Common myeloid progenitor, CD34-positive (primary cell): ENCODE results near the gene PAX5.

Source experiments
- CTCF ChIA-PET: fragments of 350-600 bp; sonication (Branson Sonifier 250); formaldehyde crosslinking; loops from one replicate; lab custom pipeline; 2021; ENCODE audit warnings: antibody characterized with exemption; lab: Charles Lee
- POLR2A ChIA-PET: fragments of 350-600 bp; sonication (Branson Sonifier 250); formaldehyde crosslinking; loops from one replicate; lab custom pipeline; 2021; ENCODE audit warnings: antibody characterized with exemption; lab: Charles Lee
- DNase-seq, 3 donors: peaks; one replicate each; pipeline versions ENCODE4 v3.0.0 to v3.0.0-alpha.2; 2013
- H3K27ac ChIP-seq, 2 experiments: 1 replicate in 1 of 2; 2 replicates in 1 of 2; pipeline ENCODE4 v1.7.0; 2013; ENCODE audit warnings: inconsistent platforms in 2 of 2, low read length in 2 of 2, mild to moderate bottlenecking in 2 of 2, low read depth in 1 of 2, moderate library complexity in 1 of 2; ENCODE audit not compliant: severe bottlenecking in 2 of 2, insufficient read depth in 1 of 2, poor library complexity in 1 of 2
- H3K27me3 ChIP-seq, 5 experiments: replicated peaks in 2 of 5; 1 replicate in 3 of 5; 2 replicates in 2 of 5; pipeline versions ENCODE4 v1.6.1 to v1.7.0; 2013; ENCODE audit warnings: low read length in 4 of 5, mild to moderate bottlenecking in 2 of 5, moderate library complexity in 2 of 5, inconsistent platforms in 1 of 5; ENCODE audit not compliant: insufficient read depth in 5 of 5, control insufficient read depth in 4 of 5
- H3K36me3 ChIP-seq, 4 experiments: 1 replicate in 2 of 4; 2 replicates in 2 of 4; pipeline versions ENCODE4 v1.6.1 to v1.7.0; 2013; ENCODE audit warnings: low read length in 3 of 4, control low read depth in 1 of 4, mild to moderate bottlenecking in 1 of 4; ENCODE audit not compliant: control insufficient read depth in 4 of 4, insufficient read depth in 4 of 4
- H3K4me1 ChIP-seq, 4 experiments: 1 replicate in 3 of 4; 2 replicates in 1 of 4; pipeline versions ENCODE4 v1.6.1 to v1.7.1; 2013; ENCODE audit warnings: low read length in 3 of 4, mild to moderate bottlenecking in 3 of 4, control low read depth in 1 of 4, inconsistent platforms in 1 of 4, moderate library complexity in 1 of 4; ENCODE audit not compliant: control insufficient read depth in 4 of 4, insufficient read depth in 4 of 4; ENCODE audit errors: control extremely low read depth in 1 of 4
- H3K4me3 ChIP-seq, 7 experiments: 1 replicate in 4 of 7; 2 replicates in 3 of 7; pipeline versions ENCODE4 v1.5.1 to v1.7.0; 2013; ENCODE audit warnings: mild to moderate bottlenecking in 7 of 7, low read length in 6 of 7, moderate library complexity in 6 of 7, inconsistent platforms in 2 of 7, low read depth in 2 of 7, control low read depth in 1 of 7; ENCODE audit not compliant: insufficient read depth in 4 of 7, control insufficient read depth in 1 of 7; ENCODE audit errors: extremely low read depth in 1 of 7
- H3K9me3 ChIP-seq, 5 experiments: 1 replicate in 4 of 5; 2 replicates in 1 of 5; pipeline versions ENCODE4 v1.6.1 to v1.7.1; 2013; ENCODE audit warnings: low read length in 4 of 5, mild to moderate bottlenecking in 2 of 5, inconsistent platforms in 1 of 5, low read depth in 1 of 5, moderate library complexity in 1 of 5; ENCODE audit not compliant: control insufficient read depth in 4 of 5, insufficient read depth in 2 of 5; ENCODE audit errors: control extremely low read depth in 1 of 5
- WGBS: methylation state at CpG from one replicate; pipeline ENCODE4 v1.1.5; 2013; ENCODE audit not compliant: insufficient coverage; 5-methylcytosine and 5-hydroxymethylcytosine counted together

The PAX5 gene

DNA sequence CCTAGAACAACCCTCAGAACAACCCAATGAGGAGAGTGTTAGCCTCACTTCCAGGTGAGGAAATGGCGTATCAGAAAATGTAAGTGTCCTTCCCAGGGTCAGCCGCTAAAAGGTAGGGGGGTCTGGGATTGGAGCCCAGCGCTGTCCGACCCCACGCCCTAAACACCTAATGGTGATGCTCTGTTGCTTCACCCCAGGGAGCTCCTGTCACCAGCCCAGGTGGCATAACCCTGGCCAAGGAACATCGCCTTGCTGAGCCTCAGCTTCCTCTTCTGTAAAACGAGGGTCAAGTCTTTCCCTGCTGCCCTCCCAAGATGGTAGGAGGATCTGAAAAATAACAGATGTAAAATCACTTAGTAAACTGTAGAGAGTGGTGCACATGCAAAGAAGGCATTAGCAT, 132.5 kb downstream of the PAX5 start:
- Histone ChIP-seq H3K36me3 (no peaks in the 10 kb centered on the region), H3K4me3 (no peak overlapping the region), H3K9me3 (no peaks in the 10 kb centered on the region), H3K27ac (no peak overlapping the region), H3K27me3 (peaks cover 0 to 34% (median 2%) of the 10 kb centered on the region in 5 experiments), H3K4me1 (peaks cover 0 to 5% (median 4%) of the 10 kb centered on the region in 4 experiments)
- ChIA-PET POLR2A (no interaction called here), CTCF (no interaction called here)
- WGBS: 93% methylated on average over 6 of the region's 7 CpGs
- no peak for DNase-seq

DNA sequence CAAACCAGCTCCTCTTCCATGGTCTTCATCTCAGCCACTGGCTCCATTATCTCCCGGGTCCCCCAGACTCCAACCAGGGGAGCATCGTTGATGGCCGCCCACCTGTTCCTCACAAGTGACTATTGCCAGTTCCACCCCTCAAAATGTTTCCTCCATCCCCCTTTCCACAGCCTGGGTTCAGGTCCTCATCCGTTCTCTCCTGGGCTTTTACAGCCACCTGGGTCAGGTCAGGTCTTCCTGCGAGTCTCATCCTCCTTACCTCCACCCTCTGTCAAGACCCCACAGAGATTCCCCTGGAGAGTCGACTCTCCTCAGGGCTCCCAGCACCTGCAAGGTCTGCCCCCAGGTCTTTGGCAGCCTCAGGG, 133.2 kb downstream of the PAX5 start:
- Histone ChIP-seq H3K27ac (no peak overlapping the region), H3K9me3 (no peaks in the 10 kb centered on the region), H3K4me1 (peaks cover 0 to 5% (median 4%) of the 10 kb centered on the region in 4 experiments), H3K4me3 (no peak overlapping the region), H3K36me3 (no peaks in the 10 kb centered on the region), H3K27me3 (peaks cover 0 to 27% (median 2%) of the 10 kb centered on the region in 5 experiments)
- WGBS: 98% methylated on average over 6 of the region's 6 CpGs
- POLR2A ChIA-PET: no interaction called here
- CTCF ChIA-PET: no interaction called here
- no peak for DNase-seq

DNA sequence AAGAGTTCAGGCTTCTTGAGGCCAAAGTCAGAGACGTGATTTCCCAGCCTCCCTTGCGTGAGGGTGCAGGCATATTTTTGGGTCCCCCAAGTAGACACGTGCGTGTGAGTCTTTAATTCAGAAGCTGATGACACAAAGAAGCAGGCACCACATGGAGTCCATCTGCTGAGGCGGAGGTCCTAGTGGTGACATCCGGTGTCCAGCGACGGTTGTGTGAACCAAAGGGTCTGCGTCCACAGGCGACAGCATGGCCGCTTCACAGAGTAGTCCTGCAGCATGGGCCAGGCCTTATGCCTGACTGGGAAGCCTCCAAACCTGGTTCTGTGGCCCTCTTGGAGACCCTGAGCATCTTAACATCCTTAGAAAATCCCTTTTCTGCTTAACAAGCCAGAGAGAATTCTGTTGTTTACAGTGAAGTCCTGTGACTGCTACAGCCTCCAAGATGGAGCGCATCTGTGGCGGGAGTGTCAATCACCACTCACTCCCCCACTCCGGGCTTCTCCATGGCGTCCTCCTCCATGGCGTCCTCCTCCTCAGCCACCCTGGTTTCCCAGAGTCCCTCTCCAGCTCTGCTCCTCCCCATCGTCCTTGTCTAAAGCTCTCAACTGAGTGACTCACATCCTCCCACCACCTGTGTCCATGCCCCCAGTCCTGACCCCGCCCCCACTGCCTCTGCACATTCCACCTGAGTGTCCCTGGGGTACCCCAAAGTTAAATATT, 133.8 kb downstream of the PAX5 start:
- Histone ChIP-seq H3K9me3 (no peaks in the 10 kb centered on the region), H3K36me3 (no peaks in the 10 kb centered on the region), H3K4me3 (no peak overlapping the region), H3K27ac (no peak overlapping the region), H3K4me1 (peaks cover 0 to 5% (median 4%) of the 10 kb centered on the region in 4 experiments), H3K27me3 (peaks cover 0 to 22% (median 2%) of the 10 kb centered on the region in 5 experiments)
- ChIA-PET POLR2A (no interaction called here), CTCF (no interaction called here)
- 93% methylated on average over 17 of the region's 18 CpGs for WGBS
- no peak for DNase-seq

DNA sequence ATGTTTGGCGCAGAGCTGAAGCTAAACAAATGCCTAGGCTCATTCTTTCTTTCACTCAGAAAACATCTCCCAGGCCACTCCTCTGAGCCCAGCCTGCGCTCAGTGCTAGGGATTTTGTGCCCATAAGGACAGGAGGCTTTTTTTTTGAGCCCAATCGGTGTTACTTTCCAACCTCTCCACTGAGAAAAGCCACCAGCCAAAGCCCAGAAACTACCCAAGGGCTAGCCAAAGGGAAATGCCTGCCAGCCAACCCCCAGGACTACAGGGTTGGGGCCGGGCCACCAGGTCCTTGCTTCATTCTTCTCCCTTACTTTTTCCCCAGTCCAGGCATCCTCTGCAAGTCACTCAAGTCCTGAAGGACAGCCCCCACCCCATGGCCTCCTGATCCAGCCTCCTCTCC, 134.7 kb downstream of the PAX5 start:
- Histone ChIP-seq H3K9me3 (no peaks in the 10 kb centered on the region), H3K4me1 (peaks cover 0 to 5% (median 4%) of the 10 kb centered on the region in 4 experiments), H3K27ac (no peak overlapping the region), H3K27me3 (peaks cover 0 to 18% (median 2%) of the 10 kb centered on the region in 5 experiments), H3K4me3 (no peak overlapping the region), H3K36me3 (no peaks in the 10 kb centered on the region)
- ChIA-PET CTCF (interaction anchor here (0.7 kb wide), 1 partner anchor 30 kb away, joined by 3 read pairs; no protein-coding TSS in a partner anchor), POLR2A (no interaction called here)
- 100% methylated on average over 4 of the region's 4 CpGs for WGBS
- no peak for DNase-seq

DNA sequence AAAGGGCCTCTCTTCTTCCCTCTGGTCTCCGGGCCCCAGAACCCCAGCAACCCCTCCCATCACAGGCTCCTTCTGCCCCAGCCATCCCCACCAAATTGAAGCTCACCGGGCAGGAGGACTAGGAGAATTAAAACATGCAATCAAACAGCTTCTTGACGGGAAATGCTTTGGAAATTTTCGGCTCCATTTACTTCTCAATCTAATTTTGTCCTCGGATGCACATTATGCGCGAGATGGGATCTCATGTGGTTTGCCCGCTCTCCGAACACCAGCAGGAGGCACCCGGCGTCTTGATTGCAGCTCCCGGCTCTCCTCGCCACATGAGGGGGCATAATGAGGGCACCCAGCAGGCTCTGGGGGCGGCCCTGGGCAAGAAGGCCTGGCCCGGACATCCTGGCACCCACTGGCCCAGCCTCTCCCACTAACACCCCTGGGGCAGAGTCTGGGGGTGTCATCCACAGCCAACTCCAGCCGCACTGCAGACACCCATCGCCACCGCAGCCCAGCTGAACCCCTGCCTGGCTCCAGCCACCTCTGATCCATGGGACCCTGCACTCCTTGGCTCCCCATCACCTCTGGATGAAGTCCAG, 135.5 kb downstream of the PAX5 start:
- H3K27me3 ChIP-seq: peaks cover 0 to 18% (median 2%) of the 10 kb centered on the region in 5 experiments
- ChIA-PET POLR2A (no interaction called here), CTCF (interaction anchor here (0.7 kb wide), 1 partner anchor 29 kb away, joined by 3 read pairs; no protein-coding TSS in a partner anchor)
- no peak overlapping the region for H3K4me3 ChIP-seq
- DNase-seq: no peak
- WGBS: 89% methylated on average over 14 of the region's 18 CpGs
- no peaks in the 10 kb centered on the region for H3K4me1 ChIP-seq
- H3K36me3 ChIP-seq: no peaks in the 10 kb centered on the region
- no peak overlapping the region for H3K27ac ChIP-seq
- no peaks in the 10 kb centered on the region for H3K9me3 ChIP-seq

DNA sequence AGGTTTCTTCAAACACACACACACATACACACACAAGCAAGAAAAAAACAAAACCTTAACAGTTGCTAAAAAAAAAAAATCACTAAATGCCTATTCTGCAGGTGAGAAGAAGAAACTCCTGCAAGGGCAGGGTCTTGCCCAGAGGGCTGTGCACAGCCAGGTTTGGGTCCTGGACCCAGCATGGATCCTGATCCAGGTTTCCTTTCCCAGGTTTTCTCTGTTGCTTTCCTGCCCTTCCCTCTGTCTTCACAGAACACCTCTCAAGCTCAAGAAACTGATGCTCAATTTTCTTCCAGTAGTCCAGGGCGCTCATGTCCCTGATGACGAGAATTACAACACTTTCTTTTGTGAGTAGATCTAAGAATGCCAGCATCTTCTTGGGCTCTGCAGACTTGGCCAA, 136.6 kb downstream of the PAX5 start:
- no peaks in the 10 kb centered on the region for H3K4me1 ChIP-seq
- WGBS: 85% methylated on average over 2 of the region's 2 CpGs
- H3K9me3 ChIP-seq: no peaks in the 10 kb centered on the region
- peaks cover 0 to 19% (median 2%) of the 10 kb centered on the region in 5 experiments for H3K27me3 ChIP-seq
- no peaks in the 10 kb centered on the region for H3K36me3 ChIP-seq
- ChIA-PET POLR2A (no interaction called here), CTCF (interaction anchor here (1.6 kb wide), 1 partner anchor 24 kb away, joined by 3 read pairs; no protein-coding TSS in a partner anchor)
- H3K4me3 ChIP-seq: no peak overlapping the region
- no peak overlapping the region for H3K27ac ChIP-seq
- no peak for DNase-seq

DNA sequence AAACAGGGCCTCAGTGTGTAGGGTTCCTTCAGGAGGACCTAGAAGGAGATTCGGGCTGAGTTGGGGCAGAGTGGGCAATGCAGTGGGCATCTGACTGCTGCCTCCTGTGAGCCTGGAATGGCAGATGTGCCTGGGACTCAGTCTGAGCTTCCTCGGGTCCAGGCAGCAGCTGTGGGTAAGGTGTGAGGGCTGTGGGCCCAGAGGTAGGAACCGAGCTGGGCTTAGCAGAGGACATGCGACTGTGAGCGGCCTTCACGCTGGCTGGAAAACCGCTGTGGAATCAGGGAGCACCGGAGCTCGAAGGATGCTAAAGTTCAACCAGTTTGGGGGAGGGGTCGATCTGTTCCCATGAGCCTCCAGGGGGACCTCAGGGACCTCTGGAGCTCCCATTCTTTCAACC, 137.0 kb downstream of the PAX5 start:
- ChIA-PET CTCF (interaction anchor here (1.3 to 1.6 kb wide), 2 partner anchors 8 to 24 kb away, joined by 3 to 4 read pairs; no protein-coding TSS in a partner anchor), POLR2A (no interaction called here)
- 93% methylated on average over 10 of the region's 10 CpGs for WGBS
- no peak overlapping the region for H3K4me3 ChIP-seq
- no peaks in the 10 kb centered on the region for H3K36me3 ChIP-seq
- no peaks in the 10 kb centered on the region for H3K4me1 ChIP-seq
- H3K27me3 ChIP-seq: peaks cover 0 to 21% (median 5%) of the 10 kb centered on the region in 5 experiments
- no peak overlapping the region for H3K27ac ChIP-seq
- no peak for DNase-seq
- H3K9me3 ChIP-seq: no peaks in the 10 kb centered on the region
